ENCODE measurements around the gene TMEM54.

Gene TMEM54

GRCh38 chr1:32858791-32859190 lies 42.4 kb downstream of the TMEM54 start:
- peaks cover 35 to 80% (median 45%) of the 10 kb centered on the region in 5 donors for H3K36me3 ChIP-seq (ENCODE audit: control insufficient read depth in 5 of 5, insufficient read depth in 5 of 5, low read length in 5 of 5)
- peaks cover 5 to 17% (median 14%) of the 10 kb centered on the region in 5 donors for H3K4me1 ChIP-seq (ENCODE audit: control insufficient read depth in 5 of 5, insufficient read depth in 5 of 5, low read length in 5 of 5)
- no peak overlapping the region for H3K4me3 ChIP-seq (ENCODE audit: low read depth in 1 of 5, low read length in 5 of 5)

DNA sequence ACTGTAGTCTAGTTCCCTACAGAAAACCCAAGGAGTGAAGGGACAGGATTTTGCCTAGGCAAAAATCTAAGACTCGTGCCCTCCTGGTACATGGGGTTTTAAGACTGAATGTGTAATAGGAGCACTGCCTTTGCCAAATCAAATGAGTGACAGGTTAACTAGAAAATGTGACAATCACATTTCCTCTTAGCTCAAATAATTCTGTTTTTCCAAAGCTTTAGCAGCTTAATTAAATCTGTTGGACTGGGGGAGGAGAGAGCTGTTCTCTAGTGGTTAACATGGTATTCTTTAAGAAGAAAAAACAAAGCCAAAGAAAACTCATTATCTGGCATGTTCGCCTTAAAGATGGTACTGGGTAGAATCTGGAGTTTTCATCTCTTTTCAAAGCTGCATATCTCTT lies 43.1 kb downstream of the TMEM54 start:
- H3K27ac ChIP-seq (ENCODE audit: low read depth, low read length): no peak overlapping the region
- H3K27me3 ChIP-seq (ENCODE audit: control insufficient read depth in 5 of 5, insufficient read depth in 4 of 5, low read length in 5 of 5): no peaks in the 10 kb centered on the region
- H3K36me3 ChIP-seq (ENCODE audit: control insufficient read depth in 5 of 5, insufficient read depth in 5 of 5, low read length in 5 of 5): peaks cover 39 to 80% (median 48%) of the 10 kb centered on the region in 5 donors
- H3K4me1 ChIP-seq (ENCODE audit: control insufficient read depth in 5 of 5, insufficient read depth in 5 of 5, low read length in 5 of 5): peaks cover 5 to 17% (median 14%) of the 10 kb centered on the region in 5 donors
- no peak overlapping the region for H3K4me3 ChIP-seq (ENCODE audit: low read depth in 1 of 5, low read length in 5 of 5)
- H3K9ac ChIP-seq (ENCODE audit: low read length in 5 of 5): no peak overlapping the region
- no peaks in the 10 kb centered on the region for H3K9me3 ChIP-seq (ENCODE audit: control insufficient read depth in 5 of 5, low read length in 5 of 5)

More at GRCh38 chr1:32858791-32859190, 42.4 kb downstream of the TMEM54 start:
- H3K9me3 ChIP-seq (ENCODE audit: control insufficient read depth in 5 of 5, low read length in 5 of 5): no peaks in the 10 kb centered on the region
- no peak overlapping the region for H3K9ac ChIP-seq (ENCODE audit: low read length in 5 of 5)
- no peak overlapping the region for H3K27ac ChIP-seq (ENCODE audit: low read depth, low read length)
- H3K27me3 ChIP-seq (ENCODE audit: control insufficient read depth in 5 of 5, insufficient read depth in 4 of 5, low read length in 5 of 5): no peaks in the 10 kb centered on the region

- H3K27ac ChIP-seq (ENCODE audit: low read depth, low read length): no peak overlapping the region
- no peaks in the 10 kb centered on the region for H3K9me3 ChIP-seq (ENCODE audit: control insufficient read depth in 5 of 5, low read length in 5 of 5)
- no peak overlapping the region for H3K9ac ChIP-seq (ENCODE audit: low read length in 5 of 5)
- H3K36me3 ChIP-seq (ENCODE audit: control insufficient read depth in 5 of 5, insufficient read depth in 5 of 5, low read length in 5 of 5): peaks cover 41 to 78% (median 54%) of the 10 kb centered on the region in 5 donors
- H3K27me3 ChIP-seq (ENCODE audit: control insufficient read depth in 5 of 5, insufficient read depth in 4 of 5, low read length in 5 of 5): no peaks in the 10 kb centered on the region
- peaks cover 0 to under 1% (median 0%) of the 10 kb centered on the region in 5 donors for H3K4me1 ChIP-seq (ENCODE audit: control insufficient read depth in 5 of 5, insufficient read depth in 5 of 5, low read length in 5 of 5)
- no peak overlapping the region for H3K4me3 ChIP-seq (ENCODE audit: low read depth in 1 of 5, low read length in 5 of 5)
These were observed 45.1 kb downstream of the TMEM54 start for GRCh38 chr1:32855861-32856617.

DNA sequence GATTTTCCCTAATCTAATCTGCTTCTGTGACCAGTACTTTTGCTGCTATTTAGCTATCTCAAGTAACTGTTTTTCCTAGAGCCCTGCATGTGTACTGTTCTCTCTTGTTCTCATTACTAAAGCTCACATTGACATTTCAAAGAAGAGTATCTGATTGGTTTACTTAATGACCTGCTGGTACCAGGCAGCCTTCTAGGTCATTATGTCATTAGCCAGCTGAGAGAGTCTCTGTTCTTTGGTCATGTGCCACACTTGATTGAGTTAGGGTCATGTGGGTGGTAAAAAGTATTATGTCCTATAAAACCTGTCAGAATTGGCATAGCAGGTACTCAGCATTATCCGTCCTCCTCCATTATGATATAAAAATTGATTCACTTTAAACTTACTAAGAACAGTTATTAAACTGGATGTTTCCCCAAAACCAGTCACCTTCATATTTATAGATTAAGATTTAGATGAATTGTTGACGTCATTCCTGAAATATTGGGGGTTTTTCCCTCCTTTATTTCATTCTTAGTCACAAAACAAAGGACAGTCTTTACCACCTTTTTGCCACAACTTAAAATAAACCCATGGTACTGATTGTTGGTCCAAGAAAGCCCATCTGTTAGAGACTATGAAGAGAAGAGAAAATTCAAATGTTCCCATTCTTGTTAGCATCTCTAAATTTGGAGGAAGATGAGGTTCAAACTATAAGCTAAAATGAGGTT lies 52.7 kb downstream of the TMEM54 start:
- no peaks in the 10 kb centered on the region for H3K9me3 ChIP-seq (ENCODE audit: control insufficient read depth in 5 of 5, low read length in 5 of 5)
- H3K4me3 ChIP-seq (ENCODE audit: low read depth in 1 of 5, low read length in 5 of 5): no peak overlapping the region
- H3K27me3 ChIP-seq (ENCODE audit: control insufficient read depth in 5 of 5, insufficient read depth in 4 of 5, low read length in 5 of 5): no peaks in the 10 kb centered on the region
- no peak overlapping the region for H3K9ac ChIP-seq (ENCODE audit: low read length in 5 of 5)
- H3K27ac ChIP-seq (ENCODE audit: low read depth, low read length): no peak overlapping the region
- H3K4me1 ChIP-seq (ENCODE audit: control insufficient read depth in 5 of 5, insufficient read depth in 5 of 5, low read length in 5 of 5): no peaks in the 10 kb centered on the region
- peaks cover 12 to 54% (median 21%) of the 10 kb centered on the region in 5 donors for H3K36me3 ChIP-seq (ENCODE audit: control insufficient read depth in 5 of 5, insufficient read depth in 5 of 5, low read length in 5 of 5)

Measured in subcutaneous abdominal adipose tissue (tissue), 5 donors.